ENCODE results near the gene SLC25A4. TPM values are rescaled to one million over a fixed set of nuclear protein-coding genes. Genes with fewer than 3 reads are reported as not detected.
"Not testable (repeated sequence)": the region's sequence is repeated elsewhere in the genome, so short reads cannot be mapped to it uniquely, and the experiment has no call there.

The SLC25A4 gene
- polyA plus RNA-seq (ENCODE audit: low read depth in 6 of 6), result 10 to 100 TPM; 10.4 to 24.1 (median 12.4) TPM

GRCh38 chr4:185142912-185143600, at the start of gene SLC25A4:
TSS of gene SLC25A4 (plus strand) at chr4:185143266. CDS start at chr4:185143373, 107 bp downstream.
- ATAC-seq (ENCODE audit: low read depth in 2 of 2), result peak; percentile 94

GRCh38 chr4:185093603-185094002, 49.5 kb upstream of the SLC25A4 start:
- DNase-seq (no peak), ATAC-seq (ENCODE audit: low read depth in 2 of 2) (no peak)
- Mint-ChIP-seq H3K4me3 (no peak overlapping the region), H3K9me3 (no peaks in the 10 kb centered on the region), H3K27me3 (peaks cover 15 to 25% (median 16%) of the 10 kb centered on the region in 3 donors), H3K27ac (no peak overlapping the region), H3K4me1 (no peaks in the 10 kb centered on the region), H3K36me3 (no peaks in the 10 kb centered on the region)

More at GRCh38 chr4:185142912-185143600, at the start of gene SLC25A4:
- peak; percentile 93 for DNase-seq
- Mint-ChIP-seq H3K36me3 (no peaks in the 10 kb centered on the region), H3K4me3 (peak within 1 kb of the TSS; percentile 84 to 97 (median 94)), H3K4me1 (peaks cover 8 to 19% (median 12%) of the 10 kb centered on the region in 3 donors), H3K9me3 (no peaks in the 10 kb centered on the region), H3K27ac (peak within 1 kb of the TSS; percentile 74 to 94 (median 89)), H3K27me3 (peaks cover 4 to 14% (median 8%) of the 10 kb centered on the region in 3 donors)

GRCh38 chr4:185096032-185096653, 46.9 kb upstream of the SLC25A4 start:
- DNase-seq (peak; percentile 6), ATAC-seq (ENCODE audit: low read depth in 2 of 2) (no peak)
- no peaks in the 10 kb centered on the region for H3K36me3 Mint-ChIP-seq
- H3K27ac Mint-ChIP-seq, result peak overlapping the region in 1 of 6 donors; percentile 25
- peaks cover 11 to 27% (median 14%) of the 10 kb centered on the region in 3 donors for H3K27me3 Mint-ChIP-seq
- H3K9me3 Mint-ChIP-seq, result no peaks in the 10 kb centered on the region
- no peaks in the 10 kb centered on the region for H3K4me1 Mint-ChIP-seq
- no peak overlapping the region for H3K4me3 Mint-ChIP-seq

GRCh38 chr4:185098474-185098873, 44.6 kb upstream of the SLC25A4 start:
- no peaks in the 10 kb centered on the region for H3K9me3 Mint-ChIP-seq
- no peak for ATAC-seq (ENCODE audit: low read depth in 2 of 2)
- no peak overlapping the region for H3K4me3 Mint-ChIP-seq
- H3K4me1 Mint-ChIP-seq, result no peaks in the 10 kb centered on the region
- no peaks in the 10 kb centered on the region for H3K36me3 Mint-ChIP-seq
- no peak overlapping the region for H3K27ac Mint-ChIP-seq
- DNase-seq, result no peak
- peaks cover 15 to 27% (median 26%) of the 10 kb centered on the region in 3 donors for H3K27me3 Mint-ChIP-seq

GRCh38 chr4:185099024-185099682, 43.9 kb upstream of the SLC25A4 start:
- Mint-ChIP-seq H3K4me3 (no peak overlapping the region), H3K27me3 (peaks cover 20 to 32% (median 32%) of the 10 kb centered on the region in 3 donors), H3K9me3 (no peaks in the 10 kb centered on the region), H3K4me1 (no peaks in the 10 kb centered on the region), H3K27ac (no peak overlapping the region), H3K36me3 (no peaks in the 10 kb centered on the region)
- no peak for ATAC-seq (ENCODE audit: low read depth in 2 of 2)
- no peak for DNase-seq

GRCh38 chr4:185099940-185100339, 43.1 kb upstream of the SLC25A4 start:
- ATAC-seq (ENCODE audit: low read depth in 2 of 2) (no peak), DNase-seq (no peak)
- Mint-ChIP-seq H3K9me3 (no peaks in the 10 kb centered on the region), H3K4me1 (no peaks in the 10 kb centered on the region), H3K27ac (no peak overlapping the region), H3K4me3 (no peak overlapping the region), H3K27me3 (peaks cover 20 to 37% (median 31%) of the 10 kb centered on the region in 3 donors), H3K36me3 (no peaks in the 10 kb centered on the region)

- H3K4me3 Mint-ChIP-seq, result no peak overlapping the region
- H3K27ac Mint-ChIP-seq, result no peak overlapping the region
- no peaks in the 10 kb centered on the region for H3K9me3 Mint-ChIP-seq
- H3K27me3 Mint-ChIP-seq, result peaks cover 20 to 37% (median 27%) of the 10 kb centered on the region in 3 donors
- no peak for ATAC-seq (ENCODE audit: low read depth in 2 of 2)
- no peaks in the 10 kb centered on the region for H3K4me1 Mint-ChIP-seq
- DNase-seq, result no peak
- no peaks in the 10 kb centered on the region for H3K36me3 Mint-ChIP-seq
These were observed 42.6 kb upstream of the SLC25A4 start for GRCh38 chr4:185100423-185100822.

GRCh38 chr4:185101354-185101890, 41.6 kb upstream of the SLC25A4 start:
- no peak for ATAC-seq (ENCODE audit: low read depth in 2 of 2)
- no peak overlapping the region for H3K4me3 Mint-ChIP-seq
- H3K27me3 Mint-ChIP-seq, result peaks cover 20 to 37% (median 27%) of the 10 kb centered on the region in 3 donors
- no peaks in the 10 kb centered on the region for H3K36me3 Mint-ChIP-seq
- no peaks in the 10 kb centered on the region for H3K4me1 Mint-ChIP-seq
- no peak overlapping the region for H3K27ac Mint-ChIP-seq
- H3K9me3 Mint-ChIP-seq, result no peaks in the 10 kb centered on the region
- DNase-seq, result no peak

- DNase-seq, result no peak
- H3K4me3 Mint-ChIP-seq, result no peak overlapping the region
- H3K9me3 Mint-ChIP-seq, result no peaks in the 10 kb centered on the region
- ATAC-seq (ENCODE audit: low read depth in 2 of 2), result no peak
- no peaks in the 10 kb centered on the region for H3K36me3 Mint-ChIP-seq
- no peaks in the 10 kb centered on the region for H3K4me1 Mint-ChIP-seq
- H3K27me3 Mint-ChIP-seq, result peaks cover 20 to 52% (median 36%) of the 10 kb centered on the region in 3 donors
- H3K27ac Mint-ChIP-seq, result no peak overlapping the region
These were observed 38.3 kb upstream of the SLC25A4 start for GRCh38 chr4:185104733-185105132.

- no peaks in the 10 kb centered on the region for H3K36me3 Mint-ChIP-seq
- no peak for ATAC-seq (ENCODE audit: low read depth in 2 of 2)
- H3K9me3 Mint-ChIP-seq, result no peaks in the 10 kb centered on the region
- no peak overlapping the region for H3K4me3 Mint-ChIP-seq
- no peak overlapping the region for H3K27ac Mint-ChIP-seq
- H3K4me1 Mint-ChIP-seq, result no peaks in the 10 kb centered on the region
- H3K27me3 Mint-ChIP-seq, result peaks cover 19 to 56% (median 35%) of the 10 kb centered on the region in 3 donors
- DNase-seq, result no peak
These were observed 36.7 kb upstream of the SLC25A4 start for GRCh38 chr4:185106353-185106752.

- not testable (repeated sequence) for H3K36me3 Mint-ChIP-seq; H3K4me1 Mint-ChIP-seq; H3K9me3 Mint-ChIP-seq; ATAC-seq (ENCODE audit: low read depth in 2 of 2); H3K27ac Mint-ChIP-seq; H3K4me3 Mint-ChIP-seq; DNase-seq
- peaks cover 13 to 49% (median 28%) of the 10 kb centered on the region in 3 donors for H3K27me3 Mint-ChIP-seq
These were observed 35.5 kb upstream of the SLC25A4 start for GRCh38 chr4:185107574-185107973.

GRCh38 chr4:185108185-185108584, 34.9 kb upstream of the SLC25A4 start:
- no peaks in the 10 kb centered on the region for H3K9me3 Mint-ChIP-seq
- DNase-seq (no peak), ATAC-seq (ENCODE audit: low read depth in 2 of 2) (no peak)
- no peaks in the 10 kb centered on the region for H3K4me1 Mint-ChIP-seq
- H3K36me3 Mint-ChIP-seq, result no peaks in the 10 kb centered on the region
- no peak overlapping the region for H3K27ac Mint-ChIP-seq
- H3K27me3 Mint-ChIP-seq, result peaks cover 13 to 43% (median 28%) of the 10 kb centered on the region in 3 donors
- no peak overlapping the region for H3K4me3 Mint-ChIP-seq

- Mint-ChIP-seq H3K27me3 (peaks cover 12 to 40% (median 26%) of the 10 kb centered on the region in 3 donors), H3K27ac (peak overlapping the region in 1 of 6 donors; percentile 30), H3K36me3 (no peaks in the 10 kb centered on the region), H3K4me3 (no peak overlapping the region), H3K4me1 (no peaks in the 10 kb centered on the region), H3K9me3 (no peaks in the 10 kb centered on the region)
- ATAC-seq (ENCODE audit: low read depth in 2 of 2) (no peak), DNase-seq (no peak)
These were observed 34.4 kb upstream of the SLC25A4 start for GRCh38 chr4:185108669-185109068.
